ENCODE data around the gene PNN.
"Not testable (repeated sequence)": the region's sequence is repeated elsewhere in the genome, so short reads cannot be mapped to it uniquely, and the experiment has no call there.

The PNN gene

DNA sequence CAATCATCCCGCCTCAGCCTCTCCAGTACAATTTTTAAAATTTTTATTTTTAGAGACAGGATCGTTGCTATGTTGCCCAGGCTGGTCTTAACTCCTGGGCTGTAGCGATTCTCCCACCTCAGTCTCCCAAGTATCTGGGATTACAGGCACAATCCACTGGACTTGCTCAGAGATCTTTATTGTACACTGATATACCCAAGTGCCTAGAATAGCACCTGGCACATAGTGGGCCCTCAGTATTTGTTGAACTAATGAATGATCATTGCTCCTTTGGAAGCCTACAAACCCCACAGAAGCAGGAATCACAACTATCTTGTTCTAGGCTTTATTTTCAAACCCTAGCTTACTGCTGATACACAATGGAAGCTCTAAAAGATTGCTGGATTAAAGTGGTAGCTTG, 1.9 kb upstream of the PNN start:
- peaks cover 50% of the 10 kb centered on the region for H3K4me1 Mint-ChIP-seq

DNA sequence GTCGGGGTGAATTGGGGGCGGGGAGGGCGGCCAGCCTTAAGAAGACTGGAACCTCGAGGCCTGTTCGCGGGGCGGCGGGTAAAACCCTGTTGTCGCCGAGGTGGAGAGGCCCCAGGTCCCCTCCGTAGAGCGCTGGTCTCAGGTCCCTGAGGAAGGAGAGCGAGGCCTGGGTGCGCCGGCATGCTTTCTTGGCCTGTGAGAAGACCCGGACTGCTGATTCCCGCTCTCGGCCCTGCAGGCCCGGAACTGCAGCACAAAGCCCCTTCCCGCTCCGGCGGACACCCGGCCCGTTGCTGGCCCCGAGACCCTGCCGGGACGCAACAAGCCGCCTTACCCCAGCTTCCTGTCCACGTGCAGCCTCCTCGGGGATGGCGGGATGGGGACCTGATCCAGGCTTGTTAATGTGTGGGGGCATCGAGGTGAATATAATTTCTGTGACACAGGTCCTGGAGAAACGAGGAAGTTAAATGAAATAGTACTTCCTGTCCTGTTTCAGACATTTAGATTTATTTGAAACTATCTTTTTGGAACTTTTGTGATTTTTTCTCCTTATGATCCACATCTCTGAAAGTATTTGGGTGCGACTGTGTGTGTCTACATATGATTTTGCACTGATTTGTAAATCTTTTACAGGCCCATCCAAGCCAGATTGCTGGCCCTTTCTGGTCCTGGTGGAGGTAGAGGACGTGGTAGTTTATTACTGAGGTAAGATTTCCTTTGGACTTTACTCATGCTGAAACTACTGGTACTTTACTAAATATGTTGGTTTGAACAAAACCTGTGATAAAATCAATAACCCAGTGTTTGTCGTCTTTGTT, 600 bp downstream of the PNN start:
- peaks cover 2% of the 10 kb centered on the region for H3K27me3 Mint-ChIP-seq
- ATAC-seq (no peak), DNase-seq (peak; percentile 58)
- H3K9me3 Mint-ChIP-seq, result no peaks in the 10 kb centered on the region
- peaks cover 44% of the 10 kb centered on the region for H3K36me3 Mint-ChIP-seq (ENCODE audit: low read depth)
- H3K4me1 Mint-ChIP-seq, result peaks cover 44% of the 10 kb centered on the region
- peak overlapping the region; percentile 100 for H3K4me3 Mint-ChIP-seq
- peak overlapping the region; percentile 100 for H3K27ac Mint-ChIP-seq

More for the DNA sequence above, 1.9 kb upstream of the PNN start:
- H3K4me3 Mint-ChIP-seq, result no peak overlapping the region
- ATAC-seq (no peak), DNase-seq (no peak)
- H3K9me3 Mint-ChIP-seq, result no peaks in the 10 kb centered on the region
- H3K36me3 Mint-ChIP-seq (ENCODE audit: low read depth), result peaks cover 38% of the 10 kb centered on the region
- H3K27me3 Mint-ChIP-seq, result peaks cover 2% of the 10 kb centered on the region
- H3K27ac Mint-ChIP-seq, result peak overlapping the region; percentile 50

DNA sequence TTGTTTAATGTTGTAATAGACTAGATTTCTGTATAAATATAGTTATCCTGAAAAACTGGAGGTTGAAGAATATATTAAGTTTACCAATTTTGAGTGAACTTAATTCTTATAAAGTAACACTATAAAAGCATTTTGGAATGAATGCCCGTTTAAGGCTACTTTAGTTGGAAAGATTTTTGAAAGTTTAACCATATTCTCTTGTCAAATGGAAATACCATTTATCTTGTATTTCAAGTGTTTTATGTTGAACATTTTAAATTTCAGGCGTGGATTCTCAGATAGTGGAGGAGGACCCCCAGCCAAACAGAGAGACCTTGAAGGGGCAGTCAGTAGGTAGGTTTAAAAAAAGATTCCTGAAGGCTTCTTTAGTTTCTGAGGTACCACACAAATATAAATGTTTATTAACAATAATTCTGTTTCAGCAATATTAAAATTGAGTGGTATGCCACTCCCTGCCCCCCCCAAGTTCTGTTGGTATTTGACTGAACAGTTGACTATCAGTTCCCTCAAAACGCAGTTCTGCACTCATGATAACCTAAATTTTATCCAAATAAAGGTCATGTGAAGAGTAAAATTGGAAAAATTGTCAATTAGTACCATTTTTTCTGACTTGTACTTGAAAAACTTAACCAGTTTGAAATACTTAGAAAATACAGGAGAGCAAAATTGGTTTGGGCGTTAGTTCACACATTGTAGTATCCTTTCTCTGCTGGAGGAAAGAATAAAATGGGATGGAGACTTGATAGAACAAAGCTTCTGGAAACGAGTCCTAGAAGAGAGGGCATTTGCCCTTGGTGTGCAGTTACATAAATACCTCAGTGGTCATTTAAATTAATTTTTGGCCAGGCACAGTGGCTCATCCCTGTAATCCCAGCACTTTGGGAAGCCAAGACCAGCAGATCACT, 1.5 kb downstream of the PNN start:
- H3K4me1 Mint-ChIP-seq, result peaks cover 40% of the 10 kb centered on the region
- peak overlapping the region; percentile 100 for H3K27ac Mint-ChIP-seq
- peaks cover 44% of the 10 kb centered on the region for H3K36me3 Mint-ChIP-seq (ENCODE audit: low read depth)
- no peaks in the 10 kb centered on the region for H3K9me3 Mint-ChIP-seq
- no peak for ATAC-seq
- peaks cover 2% of the 10 kb centered on the region for H3K27me3 Mint-ChIP-seq
- DNase-seq, result no peak
- peak overlapping the region; percentile 100 for H3K4me3 Mint-ChIP-seq

DNA sequence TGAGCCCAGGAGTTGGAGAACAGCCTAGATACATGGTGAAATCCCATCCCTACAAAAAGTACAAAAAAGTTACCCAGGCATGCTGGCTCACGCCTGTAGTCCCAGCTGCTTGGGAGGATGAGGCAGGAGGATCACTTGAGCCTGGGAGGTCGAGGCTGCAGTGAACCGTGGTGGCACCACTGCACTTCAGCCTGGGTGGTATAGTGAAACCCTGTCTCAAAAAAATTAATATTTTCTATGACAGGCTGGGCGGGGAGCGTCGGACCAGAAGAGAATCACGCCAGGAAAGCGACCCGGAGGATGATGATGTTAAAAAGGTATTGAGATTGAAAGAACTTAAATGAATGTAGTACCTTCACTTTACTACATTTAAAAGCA, 2.1 kb downstream of the PNN start:
- H3K27ac Mint-ChIP-seq, result peak overlapping the region; percentile 100
- DNase-seq (no peak), ATAC-seq (no peak)
- no peaks in the 10 kb centered on the region for H3K9me3 Mint-ChIP-seq
- peak overlapping the region; percentile 100 for H3K4me3 Mint-ChIP-seq
- H3K4me1 Mint-ChIP-seq, result peaks cover 37% of the 10 kb centered on the region
- peaks cover 2% of the 10 kb centered on the region for H3K27me3 Mint-ChIP-seq
- peaks cover 44% of the 10 kb centered on the region for H3K36me3 Mint-ChIP-seq (ENCODE audit: low read depth)

DNA sequence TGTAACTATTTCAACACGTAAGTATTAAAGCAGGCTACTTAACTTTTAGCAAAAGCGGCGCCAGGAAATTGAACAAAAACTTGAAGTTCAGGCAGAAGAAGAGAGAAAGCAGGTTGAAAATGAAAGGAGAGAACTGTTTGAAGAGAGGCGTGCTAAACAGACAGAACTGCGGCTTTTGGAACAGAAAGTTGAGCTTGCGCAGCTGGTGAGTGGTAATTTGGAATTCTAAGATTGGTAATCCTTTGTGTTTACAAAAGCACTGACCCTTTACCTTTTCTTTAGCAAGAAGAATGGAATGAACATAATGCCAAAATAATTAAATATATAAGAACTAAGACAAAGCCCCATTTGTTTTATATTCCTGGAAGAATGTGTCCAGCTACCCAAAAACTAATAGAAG, 4.0 kb downstream of the PNN start:
- Mint-ChIP-seq H3K27ac (peak overlapping the region; percentile 69), H3K4me3 (peak overlapping the region; percentile 54), H3K4me1 (peaks cover 37% of the 10 kb centered on the region), H3K36me3 (ENCODE audit: low read depth) (peaks cover 56% of the 10 kb centered on the region), H3K27me3 (peaks cover 2% of the 10 kb centered on the region), H3K9me3 (no peaks in the 10 kb centered on the region)
- ATAC-seq (no peak), DNase-seq (no peak)

DNA sequence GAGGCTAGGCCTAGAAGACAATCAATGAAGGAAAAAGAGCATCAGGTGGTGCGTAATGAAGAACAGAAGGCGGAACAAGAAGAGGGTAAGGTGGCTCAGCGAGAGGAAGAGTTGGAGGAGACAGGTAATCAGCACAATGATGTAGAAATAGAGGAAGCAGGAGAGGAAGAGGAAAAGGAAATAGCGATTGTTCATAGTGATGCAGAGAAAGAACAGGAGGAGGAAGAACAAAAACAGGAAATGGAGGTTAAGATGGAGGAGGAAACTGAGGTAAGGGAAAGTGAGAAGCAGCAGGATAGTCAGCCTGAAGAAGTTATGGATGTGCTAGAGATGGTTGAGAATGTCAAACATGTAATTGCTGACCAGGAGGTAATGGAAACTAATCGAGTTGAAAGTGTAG, 5.5 kb downstream of the PNN start:
- Mint-ChIP-seq H3K9me3 (no peaks in the 10 kb centered on the region), H3K4me1 (peaks cover 31% of the 10 kb centered on the region), H3K27ac (no peak overlapping the region), H3K27me3 (no peaks in the 10 kb centered on the region), H3K4me3 (no peak overlapping the region), H3K36me3 (ENCODE audit: low read depth) (peaks cover 61% of the 10 kb centered on the region)
- ATAC-seq (no peak), DNase-seq (no peak)

DNA sequence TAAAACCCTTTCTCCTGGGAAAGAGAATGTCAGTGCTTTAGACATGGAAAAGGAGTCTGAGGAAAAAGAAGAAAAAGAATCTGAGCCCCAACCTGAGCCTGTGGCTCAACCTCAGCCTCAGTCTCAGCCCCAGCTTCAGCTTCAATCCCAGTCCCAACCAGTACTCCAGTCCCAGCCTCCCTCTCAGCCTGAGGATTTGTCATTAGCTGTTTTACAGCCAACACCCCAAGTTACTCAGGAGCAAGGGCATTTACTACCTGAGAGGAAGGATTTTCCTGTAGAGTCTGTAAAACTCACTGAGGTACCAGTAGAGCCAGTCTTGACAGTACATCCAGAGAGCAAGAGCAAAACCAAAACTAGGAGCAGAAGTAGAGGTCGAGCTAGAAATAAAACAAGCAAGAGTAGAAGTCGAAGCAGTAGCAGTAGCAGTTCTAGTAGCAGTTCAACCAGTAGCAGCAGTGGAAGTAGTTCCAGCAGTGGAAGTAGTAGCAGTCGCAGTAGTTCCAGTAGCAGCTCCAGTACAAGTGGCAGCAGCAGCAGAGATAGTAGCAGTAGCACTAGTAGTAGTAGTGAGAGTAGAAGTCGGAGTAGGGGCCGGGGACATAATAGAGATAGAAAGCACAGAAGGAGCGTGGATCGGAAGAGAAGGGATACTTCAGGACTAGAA, 6.1 kb downstream of the PNN start:
- Mint-ChIP-seq H3K4me3 (no peak overlapping the region), H3K4me1 (peaks cover 28% of the 10 kb centered on the region), H3K27ac (no peak overlapping the region), H3K9me3 (no peaks in the 10 kb centered on the region), H3K27me3 (no peaks in the 10 kb centered on the region), H3K36me3 (ENCODE audit: low read depth) (peaks cover 55% of the 10 kb centered on the region)
- no peak for DNase-seq
- no peak for ATAC-seq

DNA sequence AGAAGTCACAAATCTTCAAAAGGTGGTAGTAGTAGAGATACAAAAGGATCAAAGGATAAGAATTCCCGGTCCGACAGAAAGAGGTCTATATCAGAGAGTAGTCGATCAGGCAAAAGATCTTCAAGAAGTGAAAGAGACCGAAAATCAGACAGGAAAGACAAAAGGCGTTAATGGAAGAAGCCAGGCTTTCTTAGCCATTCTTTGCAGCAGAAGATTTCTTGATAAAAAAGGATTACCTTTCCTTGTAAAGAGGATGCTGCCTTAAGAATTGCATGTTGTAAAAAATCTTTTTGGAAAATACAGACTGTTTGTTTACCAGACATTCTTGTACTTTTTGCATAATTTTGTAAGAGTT, 6.6 kb downstream of the PNN start:
- ATAC-seq (no peak), DNase-seq (no peak)
- Mint-ChIP-seq H3K9me3 (no peaks in the 10 kb centered on the region), H3K27me3 (no peaks in the 10 kb centered on the region), H3K4me3 (no peak overlapping the region), H3K36me3 (ENCODE audit: low read depth) (peaks cover 53% of the 10 kb centered on the region), H3K27ac (no peak overlapping the region), H3K4me1 (peaks cover 26% of the 10 kb centered on the region)

DNA sequence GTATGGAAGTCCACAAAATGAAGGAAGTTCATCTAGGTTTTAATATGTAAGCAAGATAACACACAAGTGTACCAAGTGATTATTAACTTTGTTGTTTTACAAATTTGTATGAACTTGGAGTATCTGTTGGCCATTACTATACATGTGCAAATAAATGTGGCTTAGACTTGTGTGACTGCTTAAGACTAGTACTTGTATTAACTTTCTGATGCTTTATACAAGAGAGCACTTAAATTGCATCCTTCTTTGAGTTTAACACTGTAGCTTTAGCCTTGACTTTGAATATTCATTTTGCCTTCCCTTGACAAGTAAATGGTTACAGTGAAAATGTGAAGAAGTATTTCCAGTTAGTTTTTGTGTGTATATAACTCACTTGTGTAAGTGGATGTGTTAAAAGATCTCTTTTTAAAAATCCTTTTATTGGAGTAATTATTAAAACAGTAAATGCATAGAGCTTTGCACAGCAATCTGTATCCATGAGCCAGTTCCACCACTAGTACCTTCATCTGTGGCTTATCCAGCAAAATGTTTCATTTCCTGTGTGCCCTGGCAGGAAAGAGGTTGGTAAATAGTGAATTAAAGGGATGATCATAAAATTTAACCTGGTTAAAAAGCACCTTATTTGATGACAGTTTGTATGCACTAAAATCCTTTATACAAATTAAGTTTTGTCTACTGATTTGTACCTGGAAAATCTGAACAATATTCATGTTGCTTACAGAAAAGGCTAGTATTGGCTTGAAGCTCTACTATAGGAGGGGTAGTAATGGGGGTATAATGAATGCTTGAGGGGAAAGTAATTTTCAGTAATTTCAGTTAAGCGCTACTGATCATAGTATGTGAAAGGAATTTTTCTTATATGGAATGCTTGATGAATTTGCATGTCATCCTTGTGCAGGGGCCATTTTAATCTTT, 8.0 kb downstream of the PNN start:
- Mint-ChIP-seq H3K9me3 (no peaks in the 10 kb centered on the region), H3K4me1 (peaks cover 21% of the 10 kb centered on the region), H3K27ac (peak overlapping the region; percentile 45), H3K4me3 (no peak overlapping the region), H3K27me3 (no peaks in the 10 kb centered on the region), H3K36me3 (ENCODE audit: low read depth) (peaks cover 39% of the 10 kb centered on the region)
- no peak for DNase-seq
- ATAC-seq, result no peak

DNA sequence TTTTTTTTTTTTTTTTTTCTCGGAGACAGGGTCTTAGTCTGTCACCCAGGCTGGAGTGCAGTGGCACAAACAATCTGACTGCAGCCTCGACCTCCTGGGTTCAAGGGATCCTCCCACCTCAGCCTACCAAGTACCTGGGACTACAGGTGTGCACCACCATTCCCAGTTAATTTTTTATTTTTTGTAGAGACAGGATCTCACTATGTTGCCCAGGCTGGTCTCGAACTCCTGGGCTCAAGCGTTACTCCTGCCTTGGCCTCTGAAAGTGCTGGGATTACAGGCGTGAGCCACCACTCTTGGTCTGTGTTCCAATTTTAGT, 8.6 kb downstream of the PNN start:
- H3K9me3 Mint-ChIP-seq, H3K27me3 Mint-ChIP-seq, ATAC-seq, H3K4me3 Mint-ChIP-seq, DNase-seq, H3K27ac Mint-ChIP-seq: not testable (repeated sequence)
- H3K36me3 Mint-ChIP-seq (ENCODE audit: low read depth), result peaks cover 34% of the 10 kb centered on the region
- H3K4me1 Mint-ChIP-seq, result peaks cover 22% of the 10 kb centered on the region

DNA sequence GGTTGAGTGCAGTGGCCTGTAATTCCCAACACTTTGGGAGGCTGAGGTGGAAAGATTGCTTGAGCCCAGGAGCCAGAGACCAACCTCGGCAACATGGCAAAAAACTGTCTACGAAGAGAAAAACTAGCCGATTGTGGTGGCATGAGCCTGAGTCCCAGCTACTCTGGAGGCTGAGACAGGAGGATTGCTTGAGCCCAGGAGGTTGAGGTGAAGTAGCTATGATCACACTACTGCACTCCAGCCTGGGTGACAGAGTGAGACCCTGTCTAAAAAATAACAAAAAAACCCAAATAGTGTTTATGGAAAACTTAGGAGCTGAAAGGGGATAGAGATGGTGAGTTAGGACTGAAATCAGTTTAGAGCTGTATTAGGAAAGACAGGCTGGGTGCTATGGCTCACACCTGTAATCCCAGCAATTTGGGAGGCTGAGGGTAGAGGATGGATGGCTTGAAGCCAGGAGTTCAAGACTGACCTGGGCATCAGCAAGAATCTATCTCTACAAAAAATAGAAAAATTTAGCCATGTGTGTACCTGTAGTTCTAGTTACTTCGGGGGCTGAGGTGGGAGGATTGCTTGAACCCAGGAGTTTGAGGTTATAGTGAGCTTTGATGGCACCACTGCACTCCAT, 9.7 kb downstream of the PNN start:
- Mint-ChIP-seq H3K4me3 (no peak overlapping the region), H3K4me1 (peaks cover 15% of the 10 kb centered on the region), H3K27ac (no peak overlapping the region)

DNA sequence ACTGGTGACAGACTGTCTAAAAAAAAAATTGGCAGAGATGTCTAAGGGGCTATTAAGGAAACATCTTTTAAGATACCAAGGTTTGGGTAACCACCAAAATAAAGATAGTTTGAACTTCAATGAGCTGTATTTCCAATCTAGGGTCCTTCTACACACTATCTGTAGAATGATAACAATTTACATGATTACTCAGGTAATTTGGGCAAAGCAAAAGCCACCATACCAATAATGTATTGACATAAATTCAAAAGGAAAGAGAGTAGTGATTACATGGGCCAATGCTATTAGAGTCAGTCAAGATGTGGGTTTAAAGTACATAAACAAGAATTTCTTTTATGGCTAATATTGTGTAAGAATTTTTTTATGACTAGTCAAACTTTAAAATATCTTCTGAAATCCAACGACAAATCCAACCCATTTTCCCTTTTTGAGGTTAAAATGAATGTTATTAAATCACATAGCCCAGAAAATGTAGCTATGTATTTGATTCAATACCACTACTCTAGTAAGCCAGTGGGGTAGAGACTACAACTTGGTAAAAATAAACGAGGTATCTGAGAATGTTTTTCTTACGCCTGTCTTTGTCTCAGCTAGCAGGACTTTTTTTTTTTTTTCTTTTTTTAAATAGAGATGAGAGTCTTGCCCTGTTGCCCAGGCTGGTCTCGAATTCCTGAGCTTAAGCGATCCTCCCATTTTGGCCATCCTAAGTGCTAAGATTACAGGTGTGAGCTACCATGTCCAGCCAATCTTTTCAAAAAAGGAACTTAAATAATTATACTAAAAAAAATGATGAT, 10.4 kb downstream of the PNN start:
- Mint-ChIP-seq H3K27me3 (no peaks in the 10 kb centered on the region), H3K27ac (peak overlapping the region; percentile 2), H3K4me3 (no peak overlapping the region), H3K9me3 (no peaks in the 10 kb centered on the region), H3K4me1 (peaks cover 15% of the 10 kb centered on the region), H3K36me3 (ENCODE audit: low read depth) (peaks cover 26% of the 10 kb centered on the region)
- DNase-seq (no peak), ATAC-seq (no peak)

More for the DNA sequence above, 9.7 kb downstream of the PNN start:
- Mint-ChIP-seq H3K27me3 (no peaks in the 10 kb centered on the region), H3K9me3 (no peaks in the 10 kb centered on the region), H3K36me3 (ENCODE audit: low read depth) (peaks cover 26% of the 10 kb centered on the region)
- ATAC-seq (no peak), DNase-seq (no peak)

DNA sequence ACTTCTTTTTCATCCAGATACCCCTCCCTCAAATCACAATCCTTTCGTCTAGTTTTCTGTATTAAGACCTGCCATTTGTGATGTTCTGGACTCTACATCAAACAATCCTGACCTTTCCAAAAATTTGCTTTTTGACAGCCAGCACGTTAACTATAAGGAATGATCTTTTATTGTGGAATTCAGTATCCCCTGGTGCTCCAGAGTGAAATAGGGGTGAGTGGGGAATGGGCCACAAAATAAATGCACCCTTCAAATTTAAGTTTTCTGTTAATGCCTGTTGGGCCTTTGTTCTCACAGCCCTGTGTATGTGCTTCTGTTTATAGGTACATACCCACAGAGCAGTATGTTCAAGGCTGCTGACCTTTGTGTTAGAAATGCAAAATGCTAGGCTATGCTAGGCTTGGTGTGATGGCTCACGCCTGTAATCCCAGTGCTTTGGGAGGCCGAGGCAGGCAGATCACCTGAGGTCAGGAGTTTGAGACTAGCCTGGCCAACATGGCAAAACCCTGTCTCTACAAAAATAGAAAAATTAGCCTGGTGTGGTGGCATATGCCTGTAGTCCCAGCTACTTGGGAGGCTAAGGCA, 12.0 kb downstream of the PNN start:
- Mint-ChIP-seq H3K36me3 (ENCODE audit: low read depth) (peaks cover 26% of the 10 kb centered on the region), H3K27ac (peak overlapping the region; percentile 11)
- no peak for ATAC-seq

More for the DNA sequence above, 12.0 kb downstream of the PNN start:
- DNase-seq, result no peak
- no peaks in the 10 kb centered on the region for H3K9me3 Mint-ChIP-seq
- H3K27me3 Mint-ChIP-seq, result no peaks in the 10 kb centered on the region
- H3K4me1 Mint-ChIP-seq, result peaks cover 15% of the 10 kb centered on the region
- H3K4me3 Mint-ChIP-seq, result no peak overlapping the region
